H9 (cell line): ENCODE measurements around the gene ANO10. TPM values are rescaled to one million over a fixed set of nuclear protein-coding genes. Genes with fewer than 3 reads are reported as not detected.

ENCODE experiments used
- DNase-seq: peaks from one replicate; pipeline ENCODE4 v3.0.0-alpha.2; 2017
- H2AFZ ChIP-seq: one replicate; pipeline ENCODE4 v1.6.1; 2013; ENCODE audit warnings: mild to moderate bottlenecking, low read length, control low read depth, moderate library complexity
- H2AK5ac ChIP-seq: 2 replicates; pipeline ENCODE4 v1.6.1; 2013; ENCODE audit warnings: low read length, control low read depth, mixed read lengths; ENCODE audit not compliant: insufficient read length
- H2BK120ac ChIP-seq: one replicate; pipeline ENCODE4 v1.6.1; 2013; ENCODE audit warnings: low read depth, mild to moderate bottlenecking, low read length, control low read depth, inconsistent platforms; ENCODE audit not compliant: poor library complexity, severe bottlenecking
- H2BK12ac ChIP-seq: 2 replicates; pipeline ENCODE4 v1.6.1; 2013; ENCODE audit warnings: low read length, control low read depth, mixed read lengths, low read depth; ENCODE audit not compliant: insufficient read length
- H2BK15ac ChIP-seq: 2 replicates; pipeline ENCODE4 v1.6.1; 2013; ENCODE audit warnings: low read depth, low read length, control low read depth
- H2BK20ac ChIP-seq: one replicate; pipeline ENCODE4 v1.6.1; 2013; ENCODE audit warnings: low read depth, mild to moderate bottlenecking, low read length, control low read depth, inconsistent platforms; ENCODE audit not compliant: poor library complexity, severe bottlenecking
- H2BK5ac ChIP-seq: 2 replicates; pipeline ENCODE4 v1.6.1; 2013; ENCODE audit warnings: low read length, control low read depth, mixed read lengths; ENCODE audit not compliant: insufficient read length
- H3K14ac ChIP-seq: 2 replicates; pipeline ENCODE4 v1.6.1; 2013; ENCODE audit warnings: low read length, control low read depth; ENCODE audit not compliant: insufficient read depth
- H3K18ac ChIP-seq: 2 replicates; pipeline ENCODE4 v1.6.1; 2013; ENCODE audit warnings: low read depth, mild to moderate bottlenecking, mixed read lengths, low read length, control low read depth; ENCODE audit not compliant: insufficient read length
- H3K23ac ChIP-seq: 2 replicates; pipeline ENCODE4 v1.6.1; 2013; ENCODE audit warnings: low read length, control low read depth, mixed read lengths, low read depth; ENCODE audit not compliant: insufficient read length
- H3K23me2 ChIP-seq: 2 replicates; pipeline ENCODE4 v1.6.1; 2013; ENCODE audit warnings: low read depth, mild to moderate bottlenecking, mixed read lengths, low read length, control low read depth; ENCODE audit not compliant: insufficient read length, poor library complexity, severe bottlenecking
- H3K27ac ChIP-seq: 2 replicates; pipeline ENCODE4 v1.5.1; 2013; ENCODE audit warnings: low read length, control low read depth, mixed read lengths, low read depth; ENCODE audit not compliant: insufficient read length
- H3K27me3 ChIP-seq: 2 replicates; pipeline ENCODE4 v1.6.1; 2013; ENCODE audit warnings: low read length, control low read depth, inconsistent platforms; ENCODE audit not compliant: insufficient read depth
- H3K4ac ChIP-seq: 2 replicates; pipeline ENCODE4 v1.6.1; 2013; ENCODE audit warnings: low read depth, mild to moderate bottlenecking, control low read depth, inconsistent platforms, low read length, moderate library complexity
- H3K4me1 ChIP-seq: 2 replicates; pipeline ENCODE4 v1.6.1; 2013; ENCODE audit warnings: low read length, control low read depth, inconsistent platforms; ENCODE audit not compliant: insufficient read depth
- H3K4me2 ChIP-seq: 2 replicates; pipeline ENCODE4 v1.6.1; 2013; ENCODE audit warnings: low read length, control low read depth, mixed read lengths; ENCODE audit not compliant: insufficient read length, insufficient read depth
- H3K56ac ChIP-seq: 2 replicates; pipeline ENCODE4 v1.6.1; 2013; ENCODE audit warnings: low read depth, mild to moderate bottlenecking, mixed read lengths, low read length, control low read depth; ENCODE audit not compliant: insufficient read length
- H3K79me1 ChIP-seq: 2 replicates; pipeline ENCODE4 v1.6.1; 2013; ENCODE audit warnings: low read depth, mild to moderate bottlenecking, moderate library complexity, low read length, control low read depth, inconsistent platforms; ENCODE audit not compliant: insufficient read depth, poor library complexity, severe bottlenecking
- H3K79me2 ChIP-seq: 2 replicates; pipeline ENCODE4 v1.6.1; 2013; ENCODE audit warnings: low read length, control low read depth, inconsistent platforms; ENCODE audit not compliant: insufficient read depth
- H3K9ac ChIP-seq: 2 replicates; pipeline ENCODE4 v1.6.1; 2013; ENCODE audit warnings: low read length, control low read depth, mixed read lengths; ENCODE audit not compliant: insufficient read length; ENCODE audit errors: extremely low read depth
- H3K9me3 ChIP-seq: one replicate; pipeline ENCODE4 v1.6.1; 2013; ENCODE audit warnings: low read depth, low read length, inconsistent platforms; ENCODE audit not compliant: control insufficient read depth
- H3T11ph ChIP-seq: one replicate; pipeline ENCODE4 v1.6.1; 2013; ENCODE audit warnings: mild to moderate bottlenecking, low read length, control low read depth, inconsistent platforms
- H4K20me1 ChIP-seq: one replicate; pipeline ENCODE4 v1.6.1; 2013; ENCODE audit not compliant: control insufficient read depth, insufficient read length, insufficient read depth
- H4K5ac ChIP-seq: 2 replicates; pipeline ENCODE4 v1.6.1; 2013; ENCODE audit warnings: low read depth, mild to moderate bottlenecking, mixed read lengths, low read length, control low read depth; ENCODE audit not compliant: insufficient read length
- H4K8ac ChIP-seq: replicated peaks from 2 replicates; pipeline ENCODE4 v1.6.1; 2013; ENCODE audit warnings: low read length, control low read depth, mixed read lengths, low read depth; ENCODE audit not compliant: insufficient read length
- H4K91ac ChIP-seq: 2 replicates; pipeline ENCODE4 v1.6.1; 2013; ENCODE audit warnings: low read depth, mild to moderate bottlenecking, moderate library complexity, mixed read lengths, low read length, control low read depth; ENCODE audit not compliant: insufficient read length
- H3K27ac Mint-ChIP-seq, 3 experiments: 2 replicates in 2 of 3; 3 replicates in 1 of 3; pipeline ENCODE4 v1.8.0; 2020 to 2021; ENCODE audit warnings: mixed read lengths in 3 of 3, mild to moderate bottlenecking in 1 of 3, moderate library complexity in 1 of 3
- H3K27me3 Mint-ChIP-seq: 2 replicates; pipeline ENCODE4 v1.8.0; 2021; ENCODE audit warnings: low read depth, mild to moderate bottlenecking, moderate library complexity, mixed read lengths
- H3K36me3 Mint-ChIP-seq, 3 experiments: 2 replicates in 2 of 3; 3 replicates in 1 of 3; pipeline ENCODE4 v1.8.0; 2020 to 2021; ENCODE audit warnings: low read depth in 3 of 3, mixed read lengths in 3 of 3; ENCODE audit not compliant: insufficient read depth in 1 of 3
- H3K4me1 Mint-ChIP-seq, 2 experiments: 2 replicates each; pipeline ENCODE4 v1.8.0; 2020; ENCODE audit warnings: mixed read lengths in 2 of 2
- H3K4me3 Mint-ChIP-seq, 2 experiments: 2 replicates in 1 of 2; 3 replicates in 1 of 2; pipeline ENCODE4 v1.8.0; 2020 to 2021; ENCODE audit warnings: mild to moderate bottlenecking in 2 of 2, mixed read lengths in 2 of 2, moderate library complexity in 1 of 2
- H3K9me3 Mint-ChIP-seq, 2 experiments: 2 replicates in 1 of 2; 3 replicates in 1 of 2; pipeline ENCODE4 v1.8.0; 2020; ENCODE audit warnings: mild to moderate bottlenecking in 2 of 2, mixed read lengths in 2 of 2, moderate library complexity in 1 of 2
- WGBS: extraction: QIAGEN DNeasy Blood & Tissue Kit; methylation state at CpG from one replicate; pipeline ENCODE4 v1.1.7; 2013; ENCODE audit warnings: missing lambda C conversion rate, low lambda C conversion rate, mixed read lengths; ENCODE audit not compliant: insufficient read length; ENCODE audit errors: extremely low coverage; 5-methylcytosine and 5-hydroxymethylcytosine counted together
- total RNA-seq: library from RNA; stranded (reverse); gene quantifications from 2 replicates; pipeline ENCODE4 v1.2.1, GENCODE V29; 2021
- TF ChIP-seq, protein P1 (sequence below): fragments of 200-600 bp; sonication (generic); conservative IDR thresholded peaks from 3 replicates; pipeline ENCODE4 v1.8.0; 2021; ENCODE audit warnings: antibody characterized with exemption, mild to moderate bottlenecking

Gene ANO10
- total RNA-seq, 1 experiment from 2014 or later, result 38.7 TPM

DNA sequence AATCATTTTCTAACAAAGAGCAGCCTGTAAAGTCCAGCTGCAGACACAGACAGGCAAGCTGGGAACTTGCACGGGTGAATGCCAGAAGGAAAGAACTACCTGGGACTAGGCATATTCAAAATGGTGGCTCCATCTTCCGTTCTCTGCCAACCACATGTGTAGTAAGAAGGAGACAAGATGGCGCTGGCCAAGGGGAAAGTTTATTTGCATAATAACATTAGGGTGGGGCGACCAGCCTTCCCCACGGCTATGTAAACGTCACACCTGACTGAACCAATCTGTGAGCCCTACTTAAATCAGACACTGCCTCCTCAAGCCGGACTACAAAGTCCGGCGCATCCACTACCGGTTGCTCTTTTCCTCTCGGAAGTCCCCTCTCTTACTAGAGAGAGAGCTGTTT is 204.7 kb downstream of the ANO10 start:
- no peaks in the 10 kb centered on the region for H3K79me1 ChIP-seq
- no peaks in the 10 kb centered on the region for H4K20me1 ChIP-seq
- H2BK20ac ChIP-seq, result no peak overlapping the region
- H4K91ac ChIP-seq, result no peak overlapping the region
- no peak overlapping the region for H2AK5ac ChIP-seq
- no peaks in the 10 kb centered on the region for H3K23me2 ChIP-seq
- H3K23ac ChIP-seq, result no peak overlapping the region
- no peak overlapping the region for H3K9ac ChIP-seq
- no peak overlapping the region for H3T11ph ChIP-seq
- DNase-seq, result no peak
- no peaks in the 10 kb centered on the region for H3K79me2 ChIP-seq
- H3K9me3 ChIP-seq, result no peaks in the 10 kb centered on the region
- TF ChIP-seq, protein P1, sequence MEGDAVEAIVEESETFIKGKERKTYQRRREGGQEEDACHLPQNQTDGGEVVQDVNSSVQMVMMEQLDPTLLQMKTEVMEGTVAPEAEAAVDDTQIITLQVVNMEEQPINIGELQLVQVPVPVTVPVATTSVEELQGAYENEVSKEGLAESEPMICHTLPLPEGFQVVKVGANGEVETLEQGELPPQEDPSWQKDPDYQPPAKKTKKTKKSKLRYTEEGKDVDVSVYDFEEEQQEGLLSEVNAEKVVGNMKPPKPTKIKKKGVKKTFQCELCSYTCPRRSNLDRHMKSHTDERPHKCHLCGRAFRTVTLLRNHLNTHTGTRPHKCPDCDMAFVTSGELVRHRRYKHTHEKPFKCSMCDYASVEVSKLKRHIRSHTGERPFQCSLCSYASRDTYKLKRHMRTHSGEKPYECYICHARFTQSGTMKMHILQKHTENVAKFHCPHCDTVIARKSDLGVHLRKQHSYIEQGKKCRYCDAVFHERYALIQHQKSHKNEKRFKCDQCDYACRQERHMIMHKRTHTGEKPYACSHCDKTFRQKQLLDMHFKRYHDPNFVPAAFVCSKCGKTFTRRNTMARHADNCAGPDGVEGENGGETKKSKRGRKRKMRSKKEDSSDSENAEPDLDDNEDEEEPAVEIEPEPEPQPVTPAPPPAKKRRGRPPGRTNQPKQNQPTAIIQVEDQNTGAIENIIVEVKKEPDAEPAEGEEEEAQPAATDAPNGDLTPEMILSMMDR, result no peak
- no peak overlapping the region for H2BK12ac ChIP-seq
- no peaks in the 10 kb centered on the region for H3K4me1 ChIP-seq
- H3K27ac ChIP-seq, result no peak overlapping the region
- H3K27ac Mint-ChIP-seq, result no peak overlapping the region; a peak in 1 of 7 replicates
- H3K18ac ChIP-seq, result no peak overlapping the region
- H2BK15ac ChIP-seq, result no peak overlapping the region
- no peak overlapping the region for H3K4me3 Mint-ChIP-seq
- no peaks in the 10 kb centered on the region for H3K27me3 ChIP-seq
- WGBS, result no CpG with 5 or more reads among the region's 11 CpGs
- H3K4me2 ChIP-seq, result no peak overlapping the region
- H3K27me3 Mint-ChIP-seq, result no peaks in the 10 kb centered on the region
- no peak overlapping the region for H3K4ac ChIP-seq
- no peak overlapping the region for H4K8ac ChIP-seq
- H3K56ac ChIP-seq, result no peak overlapping the region
- H3K36me3 Mint-ChIP-seq, result peaks cover 0 to 3% (median 2%) of the 10 kb centered on the region in 3 experiments; a peak in 2 of 7 replicates
- no peak overlapping the region for H4K5ac ChIP-seq
- no peak overlapping the region for H2AFZ ChIP-seq
- 0 out of 4 replicates have a peak, but pooled peaks cover 0 to 2% of the 10 kb centered on the region in 2 experiments for H3K4me1 Mint-ChIP-seq
- H3K14ac ChIP-seq, result no peak overlapping the region
- no peaks in the 10 kb centered on the region for H3K9me3 Mint-ChIP-seq
- H2BK5ac ChIP-seq, result no peak overlapping the region
- no peak overlapping the region for H2BK120ac ChIP-seq
